Ishikawa (cell line): ENCODE data around the gene ANO8.

Source experiments
- CEBPB ChIP-seq: IDR thresholded peaks from 2 replicates; pipeline ENCODE4 v1.6.1; 2012
- CREB1 ChIP-seq: IDR thresholded peaks from 2 replicates; pipeline ENCODE4 v1.6.1; 2012; ENCODE audit warnings: low read depth
- EGR1 ChIP-seq: IDR thresholded peaks from 2 replicates; pipeline ENCODE4 v1.6.1; 2012
- EP300 ChIP-seq: IDR thresholded peaks from 2 replicates; pipeline ENCODE4 v1.6.1; 2012; ENCODE audit warnings: borderline replicate concordance
- FOXM1 ChIP-seq: IDR thresholded peaks from 2 replicates; pipeline ENCODE4 v1.6.1; 2012; ENCODE audit warnings: low read depth, borderline replicate concordance
- MAX ChIP-seq: IDR thresholded peaks from 2 replicates; pipeline ENCODE4 v1.6.1; 2012
- NFIC ChIP-seq: IDR thresholded peaks from 2 replicates; pipeline ENCODE4 v1.6.1; 2012
- RAD21 ChIP-seq: IDR thresholded peaks from 2 replicates; pipeline ENCODE4 v1.6.1; 2012; ENCODE audit warnings: low read depth
- REST ChIP-seq: IDR thresholded peaks from 2 replicates; pipeline ENCODE4 v1.6.1; 2012; ENCODE audit warnings: low read depth, mild to moderate bottlenecking
- TAF1 ChIP-seq: IDR thresholded peaks from 2 replicates; pipeline ENCODE4 v1.6.1; 2012; ENCODE audit warnings: low read depth, mild to moderate bottlenecking
- TCF12 ChIP-seq: IDR thresholded peaks from 2 replicates; pipeline ENCODE4 v1.6.1; 2012; ENCODE audit warnings: low read depth
- TEAD4 ChIP-seq: IDR thresholded peaks from 2 replicates; pipeline ENCODE4 v1.6.1; 2012
- USF1 ChIP-seq: IDR thresholded peaks from 2 replicates; pipeline ENCODE4 v1.6.1; 2012
- YY1 ChIP-seq: IDR thresholded peaks from 2 replicates; pipeline ENCODE4 v1.6.1; 2012; ENCODE audit warnings: low read depth
- ZBTB7A ChIP-seq: IDR thresholded peaks from 2 replicates; pipeline ENCODE4 v1.6.1; 2012; ENCODE audit warnings: low read depth

ANO8 gene

GRCh38 chr19:17294051-17294891 is 40.4 kb downstream of the ANO8 start:
- TF ChIP-seq EP300 = no peak
- TF ChIP-seq EGR1 = no peak
- TF ChIP-seq TCF12 = no peak
- 0 out of 2 replicates have a peak, but pooled peaks have one; percentile 47 for TF ChIP-seq MAX
- no peak for TF ChIP-seq ZBTB7A
- no peak for TF ChIP-seq CREB1

DNA sequence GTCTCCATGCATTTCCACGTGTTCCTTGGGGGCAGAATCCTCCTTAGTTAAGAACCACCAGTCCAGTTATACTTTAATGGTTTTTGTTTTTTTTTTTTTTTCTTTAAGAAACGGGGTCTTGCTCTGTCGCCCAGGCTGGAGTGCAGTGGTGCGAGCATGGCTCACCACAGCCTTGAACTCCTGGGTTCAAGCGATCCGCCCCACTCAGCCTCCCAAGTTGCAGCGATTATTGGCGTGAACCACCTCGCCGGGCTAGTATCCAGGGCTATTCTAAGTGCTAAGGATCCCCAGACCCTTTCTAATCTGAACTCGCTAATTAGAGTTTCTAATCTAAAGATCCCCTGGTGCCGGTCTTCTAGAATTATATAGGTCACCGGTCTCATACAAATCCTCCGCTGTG is 41.0 kb downstream of the ANO8 start:
- TF ChIP-seq TCF12 (no peak), EP300 (no peak), TAF1 (no peak), FOXM1 (no peak), CREB1 (no peak), USF1 (no peak), EGR1 (no peak), TEAD4 (no peak), NFIC (no peak), MAX (no peak), REST (no peak), YY1 (no peak), CEBPB (no peak), ZBTB7A (no peak), RAD21 (no peak)

- TF ChIP-seq NFIC = peak; percentile 21; the same call in 1 of the 2 replicates
- peak; percentile 59 for TF ChIP-seq TEAD4
- TF ChIP-seq REST = no peak
- no peak for TF ChIP-seq EGR1
- no peak for TF ChIP-seq CREB1
- TF ChIP-seq RAD21 = peak; percentile 82
- TF ChIP-seq TCF12 = peak; percentile 34; the same call in 1 of the 2 replicates
- TF ChIP-seq MAX = peak; percentile 92
- TF ChIP-seq FOXM1 = no peak
- peak; percentile 3; the same call in 1 of the 2 replicates for TF ChIP-seq USF1
- TF ChIP-seq EP300 = no peak
- peak; percentile 63; the same call in 1 of the 2 replicates for TF ChIP-seq TAF1
- no peak for TF ChIP-seq CEBPB
- peak; percentile 55 for TF ChIP-seq YY1
- peak; percentile 84 for TF ChIP-seq ZBTB7A
Observed at GRCh38 chr19:17292301-17293074, 42.2 kb downstream of the ANO8 start.

DNA sequence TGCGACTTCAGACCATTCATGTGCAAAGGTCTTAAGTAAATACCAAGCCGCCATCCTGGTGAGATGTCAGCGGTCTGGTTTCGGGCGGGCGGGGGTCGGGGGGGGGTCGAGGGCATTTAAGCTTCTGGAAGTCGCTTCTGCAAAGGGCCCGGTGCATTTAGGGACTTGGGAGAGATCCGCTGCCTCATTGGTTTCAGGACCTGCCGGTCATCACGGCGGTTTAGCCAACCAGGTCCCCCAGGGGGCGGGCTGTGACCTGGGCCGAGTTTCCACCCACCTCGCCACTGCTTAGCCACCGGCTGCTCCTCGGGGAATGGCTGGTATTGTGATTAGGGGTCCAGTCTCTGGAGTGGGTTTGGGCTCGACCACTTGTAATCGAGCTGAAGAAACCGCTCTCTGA is 45.2 kb downstream of the ANO8 start:
- TF ChIP-seq EGR1 (no peak), USF1 (no peak), TEAD4 (no peak), REST (no peak), EP300 (no peak), ZBTB7A (no peak)
